Activated T-helper 1 cell treated with Interleukin-2 at 50 U/mL for 16 hours (primary cell): ENCODE data around the gene MRPL16.
"Not testable (repeated sequence)": the region's sequence is repeated elsewhere in the genome, so short reads cannot be mapped to it uniquely, and the experiment has no call there.

ENCODE experiments used
- DNase-seq: peaks from one replicate; pipeline ENCODE4 v3.0.0-alpha.2; 2020; ENCODE audit warnings: low read depth

MRPL16 gene

DNA sequence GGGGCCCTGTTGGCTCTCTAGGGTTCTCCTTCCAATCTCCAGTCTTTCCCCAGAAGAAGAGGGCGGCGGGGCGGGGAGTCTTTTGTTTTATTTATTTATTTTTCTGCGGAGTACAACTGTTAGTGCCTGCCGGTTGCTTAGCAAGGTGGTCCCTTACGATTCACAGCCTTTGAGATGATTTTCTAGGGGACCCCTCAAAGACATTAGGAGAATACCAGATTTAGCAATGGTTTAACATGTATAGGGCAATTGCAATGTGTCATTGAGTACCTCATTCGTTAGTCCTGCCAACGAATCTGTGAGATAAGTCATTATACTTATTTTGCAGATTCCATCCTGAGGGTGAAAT, 307 bp upstream of the MRPL16 start:
- DNase-seq = no peak

DNA sequence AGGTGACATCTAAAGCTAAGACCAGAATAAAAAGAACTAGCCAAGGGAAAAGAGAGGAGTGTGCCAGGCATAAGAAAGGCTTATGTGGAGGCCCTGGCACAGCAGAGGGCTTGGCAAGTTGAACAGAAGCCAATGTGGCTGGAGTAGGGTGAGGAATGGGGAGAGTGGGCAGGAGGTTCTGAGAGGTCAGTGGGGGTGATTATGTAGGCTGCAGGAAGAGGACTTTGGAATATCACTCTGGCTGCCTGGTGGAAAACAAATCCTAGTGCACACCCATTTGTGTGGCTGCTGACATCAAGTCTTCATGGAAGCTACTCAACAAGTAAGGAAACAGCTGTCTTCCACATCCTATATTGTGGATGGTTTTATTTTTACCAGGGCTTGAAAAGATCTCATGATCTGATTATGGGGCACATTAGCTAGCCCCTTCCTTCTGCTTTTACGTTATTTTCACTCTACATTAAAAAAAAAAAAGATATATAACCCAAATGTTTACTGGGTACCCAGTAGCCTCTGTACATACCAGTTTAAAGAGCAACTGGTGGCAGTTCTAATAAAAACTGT, 3.4 kb downstream of the MRPL16 start:
- DNase-seq = no peak

DNA sequence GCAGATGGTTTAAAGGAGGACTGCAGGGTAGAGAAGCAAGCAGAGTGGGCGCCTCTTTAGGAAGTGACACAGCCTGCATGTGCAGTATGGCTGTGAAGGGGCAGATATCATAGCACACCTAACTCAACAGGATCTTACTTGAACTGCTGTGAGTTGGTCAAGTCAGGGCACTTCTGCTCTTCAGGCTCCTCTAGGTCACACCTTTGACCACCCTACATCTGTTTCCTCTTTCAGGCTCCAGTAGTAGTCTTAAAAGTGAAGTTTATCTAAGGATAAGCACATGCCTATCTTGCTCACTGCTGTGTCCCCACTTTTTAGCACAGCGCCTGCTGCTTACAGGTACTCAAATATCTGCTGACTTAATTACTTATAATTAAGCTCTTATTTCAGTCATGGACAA, 6.5 kb downstream of the MRPL16 start:
- no peak for DNase-seq

DNA sequence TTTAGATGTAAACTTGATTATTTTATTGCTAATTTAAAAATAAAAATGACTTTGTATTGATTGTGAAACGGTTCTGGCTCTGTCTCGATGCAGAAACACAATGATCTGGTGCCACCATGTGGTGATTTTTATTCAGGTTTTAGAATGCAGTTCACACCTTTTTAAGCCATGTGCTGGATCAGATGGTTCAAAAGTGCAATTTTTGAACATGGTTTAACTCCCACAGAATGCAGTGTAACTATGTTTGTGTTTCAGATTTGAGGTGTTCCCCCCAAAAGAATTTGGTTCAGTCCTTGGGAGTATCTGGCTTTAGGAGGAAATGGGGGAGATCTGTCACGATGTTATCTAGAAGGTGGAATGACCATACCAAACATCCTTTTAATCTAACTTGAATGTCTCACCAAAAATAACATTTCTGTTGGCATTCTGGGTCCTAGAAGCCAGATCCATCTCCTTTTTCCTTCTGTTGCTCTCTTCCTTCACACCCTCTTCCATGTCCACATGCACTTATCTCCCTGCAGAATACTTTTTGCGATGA, 7.9 kb downstream of the MRPL16 start:
- DNase-seq = peak; percentile 13

DNA sequence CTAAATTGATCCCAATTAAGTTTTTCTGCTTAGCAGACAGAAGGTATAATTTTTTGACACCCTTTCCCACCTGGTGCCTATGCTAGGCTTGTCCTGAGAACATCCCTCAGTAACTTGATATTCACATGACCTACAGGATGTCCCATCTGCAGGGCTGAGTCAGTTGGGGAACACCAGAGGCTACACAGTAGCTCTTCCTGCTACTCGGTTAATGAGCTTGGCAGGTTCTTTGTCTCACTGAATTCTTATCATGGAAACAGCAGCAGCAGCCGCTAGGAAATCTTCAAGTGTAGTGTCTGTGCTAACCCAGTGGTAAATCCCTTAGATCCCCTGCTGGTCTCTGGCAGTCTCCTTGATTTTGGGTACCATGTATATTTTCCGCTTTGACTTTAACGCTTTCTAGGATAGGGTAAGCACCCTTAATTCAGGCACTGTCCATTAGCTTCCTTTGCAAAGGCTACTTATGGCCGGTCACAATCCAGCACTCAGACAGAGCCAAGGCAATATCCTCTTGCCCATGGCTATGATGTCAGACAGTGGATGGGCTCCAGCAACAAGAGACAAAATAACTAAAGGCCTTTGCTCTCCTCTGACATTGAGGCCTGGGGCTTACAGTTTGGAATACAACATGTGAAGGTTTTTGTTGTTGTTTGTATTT, 8.5 kb downstream of the MRPL16 start:
- no peak for DNase-seq

DNA sequence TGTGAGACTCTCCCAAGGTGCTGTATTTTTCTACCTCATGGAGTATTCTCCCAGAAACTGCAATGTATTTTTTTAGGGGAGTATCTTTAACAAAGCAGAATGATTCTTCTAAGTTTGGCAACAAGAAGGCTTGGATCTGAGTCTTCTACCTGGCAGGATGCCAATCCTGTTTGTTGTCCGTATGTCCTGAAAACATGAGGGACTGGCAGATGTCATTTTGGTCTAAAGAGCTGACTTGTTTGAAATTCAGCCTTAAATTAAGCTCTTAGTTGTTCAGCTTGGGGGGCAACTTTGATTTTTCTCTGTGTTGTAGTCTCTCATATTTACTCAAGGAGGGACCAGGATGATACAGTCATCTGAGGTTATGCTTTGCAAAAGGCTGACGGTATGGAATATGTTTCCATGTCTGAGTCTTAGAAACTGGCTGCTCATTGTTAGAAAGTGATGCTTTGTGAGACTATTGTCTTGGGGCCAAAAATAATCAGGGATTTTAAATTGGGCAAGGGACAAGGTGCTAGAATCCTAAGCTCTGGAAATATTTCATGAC, 9.3 kb downstream of the MRPL16 start:
- DNase-seq = no peak

DNA sequence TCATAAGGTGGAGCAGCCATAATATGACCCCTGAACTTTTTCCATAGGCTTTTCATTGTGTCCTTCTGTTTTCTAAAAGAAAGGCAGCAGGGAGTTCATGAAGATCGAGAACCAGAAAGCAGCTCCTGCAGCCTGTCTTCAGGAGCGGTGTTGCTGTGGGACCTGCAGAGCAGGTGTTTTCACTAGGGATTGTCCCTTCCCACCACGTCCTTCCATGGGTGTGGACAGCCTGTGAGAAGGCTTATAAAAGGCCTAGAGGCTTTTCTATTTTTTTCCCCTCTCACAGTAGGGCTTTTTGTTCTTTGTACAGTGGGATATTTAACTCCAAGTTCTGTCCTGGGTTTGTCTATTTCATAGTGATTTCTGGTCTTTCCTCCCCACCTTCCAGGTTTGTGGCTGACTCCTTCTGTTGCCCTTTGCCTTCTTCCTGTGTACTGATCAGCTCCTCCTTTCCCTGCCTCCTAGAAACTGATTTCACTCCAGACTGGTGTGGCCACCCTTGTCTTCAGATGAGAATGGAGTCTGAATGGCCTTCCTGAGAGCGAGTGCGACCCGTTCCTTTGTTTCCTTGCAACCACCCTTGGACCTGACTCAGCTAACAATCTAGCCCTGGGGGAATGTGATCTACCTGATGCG, 10.1 kb downstream of the MRPL16 start:
- DNase-seq = no peak

DNA sequence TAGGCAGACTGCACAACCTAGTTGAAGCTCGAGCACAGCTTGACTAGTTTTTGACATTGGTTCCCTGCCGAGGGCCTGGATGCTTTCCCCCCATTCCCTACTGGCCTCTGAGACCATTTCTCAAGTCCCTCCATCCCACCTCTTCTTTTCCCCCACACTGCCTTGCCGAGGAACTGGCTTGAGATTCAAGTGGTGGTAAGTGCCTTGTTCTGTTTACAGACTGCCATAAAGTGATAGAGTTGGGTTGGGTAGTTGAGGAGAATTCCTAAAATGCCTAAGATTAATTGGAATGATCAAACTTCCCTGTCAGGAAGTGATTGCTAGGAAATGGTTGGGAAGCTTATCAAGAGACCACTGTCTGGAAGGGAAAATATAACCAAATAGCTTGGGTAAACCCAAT, 16.2 kb downstream of the MRPL16 start:
- no peak for DNase-seq

DNA sequence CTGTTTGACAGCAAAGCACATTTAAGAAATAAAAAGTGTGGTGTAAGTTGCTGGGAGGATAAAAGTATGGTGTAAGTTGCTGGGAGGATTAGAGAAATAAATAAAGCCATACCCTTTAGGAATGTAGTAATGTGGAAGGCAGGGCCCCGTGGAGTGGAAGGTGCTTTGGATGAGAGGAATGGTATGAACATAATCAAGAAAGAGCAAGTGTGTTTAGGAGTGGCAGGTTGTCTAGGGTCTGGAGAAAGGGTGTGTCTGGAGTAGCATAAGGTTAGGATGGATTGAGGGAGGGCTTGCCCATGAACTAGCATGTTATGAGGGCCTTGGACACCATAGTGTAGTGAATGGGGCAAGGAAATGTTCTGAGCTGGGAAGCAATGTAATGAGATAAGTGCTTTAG, 18.1 kb downstream of the MRPL16 start:
- DNase-seq = no peak

DNA sequence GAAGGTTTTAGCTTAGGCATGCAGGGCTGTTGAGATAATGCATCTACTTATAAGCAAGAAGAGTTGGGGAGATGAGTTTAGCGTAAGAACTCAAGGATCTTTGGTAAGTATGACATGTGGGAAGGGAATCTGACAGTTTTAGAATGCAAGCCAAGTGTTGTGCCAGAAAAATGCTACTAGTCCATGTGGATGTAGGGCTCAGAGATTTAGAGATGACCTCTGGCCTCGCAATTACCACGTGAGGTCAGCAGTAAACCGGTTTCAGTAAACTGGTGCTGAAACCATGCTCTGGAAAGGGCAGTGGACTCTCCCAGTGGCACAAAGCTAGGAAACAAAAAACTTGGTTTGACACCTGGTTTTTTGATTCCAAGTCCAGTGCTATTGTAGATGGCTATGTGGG, 18.9 kb downstream of the MRPL16 start:
- no peak for DNase-seq

DNA sequence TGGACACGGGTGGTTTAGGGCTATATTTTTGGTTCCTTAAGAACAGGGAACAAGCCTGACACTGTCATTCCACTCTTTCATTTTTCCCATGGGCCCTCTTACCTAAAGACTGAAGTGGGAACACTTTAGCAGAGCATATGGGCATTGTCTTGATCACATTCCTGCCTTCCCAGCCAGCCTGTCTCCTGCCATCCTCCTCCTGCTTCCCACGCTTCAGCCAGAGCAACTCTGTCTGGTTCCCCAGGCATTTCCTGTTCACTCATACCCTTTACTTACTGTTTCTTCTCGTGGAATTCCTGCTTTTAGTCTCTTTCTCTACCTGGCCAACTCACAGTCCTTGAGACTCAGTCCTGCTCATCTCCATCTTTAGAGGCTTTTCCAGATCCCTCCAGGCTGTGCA, 22.8 kb downstream of the MRPL16 start:
- DNase-seq = no peak

DNA sequence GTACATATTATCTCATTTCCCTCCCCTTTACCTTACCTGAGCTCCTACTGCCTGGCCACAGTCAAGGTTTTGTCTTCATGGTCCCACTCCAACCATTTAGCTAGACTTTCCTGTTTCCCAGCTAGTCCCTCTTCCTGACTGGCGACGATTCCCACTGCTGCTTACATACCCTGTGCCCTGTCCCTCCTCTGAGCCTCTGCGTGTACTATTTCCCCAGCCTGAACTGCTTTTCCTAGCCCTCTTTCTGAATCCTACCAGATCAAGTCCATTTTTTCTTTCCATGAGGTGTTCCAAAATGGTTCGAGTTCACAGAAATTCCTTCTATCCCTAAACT, 23.4 kb downstream of the MRPL16 start:
- DNase-seq = no peak

DNA sequence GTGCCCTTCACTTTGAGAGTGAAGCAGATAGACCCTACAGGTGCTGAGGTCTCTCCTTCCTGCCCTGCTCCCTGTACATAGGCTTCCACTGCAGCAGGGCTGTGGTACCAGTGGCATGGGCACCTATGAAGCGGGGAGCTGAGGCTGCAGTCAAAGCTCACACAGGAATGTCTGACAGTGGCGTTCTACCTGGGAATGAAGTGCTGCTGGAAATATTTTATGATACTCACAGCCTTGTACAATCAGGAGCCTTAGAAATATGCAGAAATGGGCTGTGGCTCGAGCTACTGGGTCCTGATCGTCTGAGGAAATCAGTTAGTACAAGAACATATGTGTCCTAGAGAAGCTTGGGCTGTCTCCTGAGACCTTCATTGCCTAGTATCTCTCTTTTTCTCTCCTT, 24.8 kb downstream of the MRPL16 start:
- DNase-seq = no peak

DNA sequence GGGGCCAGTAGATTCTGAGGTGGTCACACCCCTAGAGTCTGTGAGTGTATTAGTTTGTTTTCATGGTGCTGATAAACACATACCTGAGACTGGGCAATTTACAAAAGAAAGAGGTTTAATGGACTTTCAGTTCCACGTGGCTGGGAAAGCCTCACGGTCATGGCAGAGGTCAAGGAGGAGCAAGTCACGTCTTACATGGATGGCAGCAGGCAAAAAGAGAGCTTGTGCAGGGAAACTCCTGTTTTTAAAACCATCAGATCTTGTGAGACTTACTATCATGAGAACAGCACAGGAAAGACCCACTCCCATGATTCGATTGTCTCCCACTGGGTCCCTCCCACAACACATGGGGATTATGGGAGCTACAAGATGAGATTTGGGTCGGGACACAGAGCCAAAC, 26.1 kb downstream of the MRPL16 start:
- DNase-seq = not testable (repeated sequence)

DNA sequence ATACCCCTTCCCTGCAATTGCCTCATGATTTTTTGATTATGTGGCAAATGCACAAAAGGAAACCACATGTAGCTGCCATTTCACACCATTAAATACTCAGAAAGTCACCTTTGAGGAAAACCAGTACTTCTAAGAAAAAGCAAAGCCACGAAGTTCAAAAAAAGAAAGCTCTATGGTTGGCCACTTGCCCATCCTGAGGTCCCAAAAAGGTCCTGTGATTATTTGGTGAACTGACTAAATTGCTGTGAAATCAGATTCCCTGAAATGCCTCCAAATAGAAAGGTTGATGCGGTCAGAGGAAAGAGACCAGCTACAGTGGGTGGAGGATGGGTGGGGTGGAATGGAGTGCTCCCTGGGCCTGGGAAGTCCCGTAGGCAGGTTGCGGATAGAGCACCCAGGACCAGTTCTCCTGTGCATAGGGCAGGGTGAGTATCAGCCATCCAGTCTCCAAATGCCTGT, 26.9 kb downstream of the MRPL16 start:
- DNase-seq = no peak

DNA sequence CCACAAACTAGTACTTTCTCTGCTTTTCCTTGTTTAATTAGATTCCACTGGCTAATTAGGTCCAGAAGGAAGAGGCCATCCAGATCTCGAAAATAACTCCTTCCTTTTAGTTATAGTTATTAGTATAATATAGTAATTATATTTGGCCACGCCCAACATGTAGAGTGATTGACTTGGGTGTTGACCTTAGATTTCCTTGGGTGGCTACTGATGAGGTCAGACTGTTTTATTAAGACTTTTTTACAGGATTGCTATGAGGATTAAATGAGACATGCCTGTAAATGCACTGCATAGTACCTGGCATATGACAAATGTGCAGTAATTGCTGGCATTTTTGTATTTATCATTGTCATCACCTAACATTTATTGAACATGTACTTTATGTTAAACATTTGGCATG, 28.5 kb downstream of the MRPL16 start:
- no peak for DNase-seq

DNA sequence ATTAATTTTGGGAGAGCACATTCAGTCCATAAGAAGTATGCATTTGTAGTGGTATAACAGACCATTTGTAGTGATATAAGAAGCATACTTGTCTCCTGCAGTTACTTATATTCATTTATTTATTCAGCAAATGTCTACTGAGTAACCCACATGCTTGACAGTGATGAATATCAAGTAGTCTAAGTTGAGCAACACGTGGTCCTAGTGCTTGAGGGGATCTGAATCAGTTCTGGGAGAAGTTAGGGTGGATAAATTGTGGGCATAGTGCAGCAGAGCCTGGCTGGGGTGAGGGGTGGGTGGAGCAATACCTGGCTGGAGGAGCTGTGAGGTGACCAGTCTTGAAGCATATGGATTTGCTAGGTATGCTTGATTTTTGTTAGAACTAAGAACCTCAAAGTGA, 31.1 kb downstream of the MRPL16 start:
- no peak for DNase-seq

DNA sequence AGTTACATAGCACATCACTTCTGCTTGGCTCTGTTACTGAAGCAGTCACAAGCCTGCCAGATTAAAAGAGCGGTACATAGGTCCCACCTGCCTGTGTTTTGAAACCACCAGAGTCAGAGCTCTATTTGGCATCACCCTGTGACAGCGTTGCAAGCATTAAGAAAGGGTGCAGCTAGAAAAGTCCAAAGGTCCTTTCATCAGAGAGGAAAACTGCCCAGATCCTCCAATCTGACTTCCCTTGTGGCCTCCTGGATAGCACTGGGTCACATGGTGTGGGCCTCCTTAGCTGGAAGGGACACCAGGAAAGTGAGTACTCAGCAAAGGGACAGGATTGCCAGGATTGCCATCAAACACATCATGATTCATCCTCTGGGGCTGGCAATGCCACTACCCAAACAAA, 32.5 kb downstream of the MRPL16 start:
- DNase-seq = no peak

DNA sequence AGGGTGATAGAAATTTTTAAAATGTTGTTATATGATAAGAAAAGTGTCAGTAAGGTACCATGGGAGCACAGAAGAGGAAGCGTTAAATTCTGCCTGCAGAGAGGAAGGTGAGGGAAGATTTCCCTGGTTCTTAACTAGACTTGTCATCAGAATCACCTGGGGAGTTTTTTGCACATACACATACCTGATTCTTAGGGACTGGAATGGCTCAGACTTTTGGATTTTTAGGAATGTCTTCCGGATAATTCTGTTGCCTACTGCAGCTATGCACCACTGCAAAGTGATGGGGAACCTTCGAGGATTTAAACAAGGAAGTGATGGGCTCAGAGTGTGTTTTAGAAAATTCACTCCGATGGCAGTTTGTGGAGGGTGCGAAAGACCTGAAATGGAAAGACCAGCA, 33.5 kb downstream of the MRPL16 start:
- DNase-seq = no peak

DNA sequence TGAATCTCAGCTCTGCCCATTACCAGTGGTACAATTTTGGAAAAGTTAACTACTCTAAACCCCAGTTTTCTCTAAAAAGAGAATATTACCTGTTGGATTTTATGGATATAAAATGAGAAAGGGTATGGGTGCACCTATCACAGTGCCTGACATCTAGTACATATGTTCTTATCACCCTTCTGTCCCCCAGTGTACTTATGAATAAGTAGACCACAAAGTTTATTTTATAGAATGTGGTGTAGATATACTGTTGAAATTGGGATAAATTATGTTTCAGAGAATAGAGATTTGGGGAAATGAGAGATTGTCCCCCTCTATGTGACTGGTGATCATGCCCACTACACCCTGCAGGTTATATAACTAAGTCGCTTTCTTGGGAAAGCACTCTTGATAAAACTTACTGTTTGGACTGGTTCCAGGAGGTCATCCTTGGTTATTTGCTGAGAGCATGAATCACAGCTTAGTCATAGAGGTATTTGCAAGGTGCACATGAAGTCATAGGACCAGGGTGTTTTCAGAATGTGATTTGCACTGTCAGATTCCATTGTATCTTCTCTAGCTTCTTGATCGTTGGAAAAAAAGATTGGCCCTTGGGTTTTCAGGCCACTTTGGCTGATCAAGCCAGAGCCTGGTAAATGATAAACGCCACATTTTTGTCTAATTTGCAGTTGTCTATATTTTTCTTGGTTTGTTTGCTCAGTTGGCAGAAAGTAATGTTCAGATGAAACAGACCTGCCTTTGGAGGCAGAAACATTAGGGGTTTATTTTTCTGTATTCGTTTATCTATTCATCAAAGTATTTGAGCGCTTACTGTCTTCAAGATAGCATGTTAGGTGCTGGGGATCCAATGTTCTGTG, 34.1 kb downstream of the MRPL16 start:
- no peak for DNase-seq

DNA sequence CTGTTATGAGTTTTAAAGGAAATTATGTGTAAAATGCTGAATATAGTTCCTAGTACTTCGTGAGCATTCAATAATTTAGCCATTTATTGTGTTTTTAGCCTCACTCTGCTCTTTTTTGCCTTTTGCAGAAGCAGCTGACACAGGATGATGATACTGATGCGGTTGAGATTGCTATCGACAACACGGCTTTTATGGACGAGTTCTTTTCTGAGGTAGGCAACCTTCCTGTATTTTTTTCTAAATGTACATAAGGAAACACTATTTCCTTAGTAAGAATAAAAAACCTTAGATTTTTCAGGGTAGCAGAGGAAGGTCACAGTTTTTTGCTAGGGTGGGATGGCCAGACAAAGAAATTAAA, 37.5 kb downstream of the MRPL16 start:
- no peak for DNase-seq

DNA sequence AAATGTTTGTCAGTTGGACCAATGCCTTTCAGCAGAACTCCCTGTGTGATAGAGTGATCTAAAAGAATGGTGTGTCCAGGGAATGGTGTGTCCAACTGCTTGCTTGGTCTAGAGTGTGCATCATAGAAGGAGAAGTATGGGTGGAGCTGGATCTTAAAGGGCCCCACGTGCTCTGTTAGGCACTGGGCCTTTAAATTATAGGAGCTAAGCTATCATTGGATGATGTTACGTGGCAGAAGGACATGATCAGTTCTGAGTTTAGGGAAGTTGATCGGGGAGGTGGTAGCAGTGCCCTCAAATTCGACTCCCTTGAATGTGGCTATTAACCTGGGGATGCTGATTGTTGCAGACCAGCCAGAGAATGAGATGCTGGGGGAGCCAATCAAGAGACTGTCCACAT, 39.0 kb downstream of the MRPL16 start:
- no peak for DNase-seq

DNA sequence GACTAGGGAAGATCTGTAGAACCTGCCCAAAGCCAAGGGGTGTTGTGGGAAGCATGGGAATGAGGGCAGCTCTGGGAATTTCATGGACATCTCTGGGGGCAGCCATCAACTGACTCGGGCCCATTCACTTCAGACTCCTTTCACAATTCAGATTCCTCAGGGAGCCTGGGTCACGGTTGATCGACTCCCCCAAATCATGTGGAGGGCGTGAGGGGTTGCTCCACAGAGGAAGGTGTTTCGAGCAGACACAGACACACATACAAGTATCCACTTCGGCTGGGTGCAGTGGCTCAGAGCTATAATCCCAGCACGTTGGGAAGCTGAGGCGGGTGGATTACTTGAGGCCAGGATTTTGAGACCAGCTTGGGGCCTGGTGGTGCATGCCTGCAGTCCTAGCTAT, 39.7 kb downstream of the MRPL16 start:
- DNase-seq = no peak
